ENCODE data around the gene FBXO41.

Gene FBXO41

DNA sequence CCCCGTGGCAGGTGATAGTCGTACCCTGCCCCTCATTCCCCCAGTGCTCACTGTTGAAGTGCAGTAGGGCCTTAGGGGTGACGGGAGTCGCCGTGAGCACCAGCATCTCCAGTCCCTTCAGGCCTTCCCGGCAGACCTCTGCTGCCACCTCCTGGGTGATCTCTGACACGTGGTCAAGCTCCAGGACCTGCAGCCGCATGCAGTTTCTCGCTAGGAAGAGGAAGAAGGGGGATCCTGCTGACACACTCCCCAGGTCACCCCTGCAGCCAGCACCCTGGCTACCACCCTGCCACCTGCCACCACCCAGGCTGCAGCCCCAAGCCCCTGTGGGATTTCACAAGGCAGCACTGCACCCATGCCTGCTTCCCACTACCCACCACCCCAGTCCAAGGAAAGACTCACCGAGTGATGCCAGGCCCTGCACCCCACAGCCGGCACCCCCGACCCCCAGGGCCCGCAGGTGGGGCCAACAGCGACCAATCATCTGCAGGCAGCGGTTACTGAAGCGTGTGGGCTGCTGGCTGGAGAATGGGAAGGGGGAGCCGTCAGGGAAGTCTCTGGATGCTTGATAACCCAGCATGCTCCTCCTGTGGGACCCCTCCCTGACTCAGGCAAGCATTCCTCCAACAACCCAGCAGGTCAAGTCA lies 23.8 kb downstream of the FBXO41 start:
- DNase-seq, result peak; percentile 18 to 58

GRCh38 chr2:73259704-73260337 lies 24.5 kb downstream of the FBXO41 start:
- DNase-seq, result no peak

- no peak for DNase-seq
Observed at GRCh38 chr2:73259276-73259675, 25.0 kb downstream of the FBXO41 start.

- no peak for DNase-seq
Observed at GRCh38 chr2:73258913-73259215, 25.4 kb downstream of the FBXO41 start.

GRCh38 chr2:73258186-73258912 lies 25.9 kb downstream of the FBXO41 start:
- no peak for DNase-seq

GRCh38 chr2:73257425-73258125 lies 26.7 kb downstream of the FBXO41 start:
- no peak for DNase-seq

DNA sequence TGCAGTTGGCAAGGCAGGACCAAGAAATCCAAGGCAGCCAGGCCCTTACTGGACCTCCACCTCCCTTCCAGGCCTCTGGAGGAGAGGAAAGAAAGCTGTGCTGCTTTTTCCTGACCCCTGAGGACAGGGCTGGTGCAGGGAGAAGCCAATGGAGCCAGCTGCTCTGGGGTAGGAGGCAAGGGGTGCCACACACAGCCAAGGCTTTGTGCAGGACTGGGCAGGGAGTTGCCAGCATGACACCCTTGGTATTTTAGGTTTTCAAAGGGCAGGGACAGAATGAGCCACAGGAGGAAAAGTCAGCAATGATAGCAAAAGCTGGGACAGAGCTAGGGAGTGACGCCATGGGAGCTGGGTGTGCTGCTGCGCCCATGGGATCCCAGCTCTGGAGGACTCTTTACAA lies 27.3 kb downstream of the FBXO41 start:
- no peak for DNase-seq

DNA sequence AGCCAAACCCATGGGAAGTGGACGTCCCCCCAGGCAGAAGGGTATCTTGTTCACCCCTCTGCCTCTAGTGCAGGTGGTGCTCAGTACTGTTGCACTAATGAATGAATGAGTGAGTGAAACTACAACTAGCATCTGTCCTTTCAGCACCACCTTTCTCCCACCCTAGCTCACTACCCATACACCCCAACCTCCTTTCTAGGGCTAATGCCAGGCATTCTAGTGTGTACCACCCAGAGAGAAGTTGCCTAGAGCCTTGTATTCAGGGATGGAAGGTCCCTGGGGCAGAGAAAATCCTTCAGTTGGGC lies 27.7 kb downstream of the FBXO41 start:
- no peak for DNase-seq

DNA sequence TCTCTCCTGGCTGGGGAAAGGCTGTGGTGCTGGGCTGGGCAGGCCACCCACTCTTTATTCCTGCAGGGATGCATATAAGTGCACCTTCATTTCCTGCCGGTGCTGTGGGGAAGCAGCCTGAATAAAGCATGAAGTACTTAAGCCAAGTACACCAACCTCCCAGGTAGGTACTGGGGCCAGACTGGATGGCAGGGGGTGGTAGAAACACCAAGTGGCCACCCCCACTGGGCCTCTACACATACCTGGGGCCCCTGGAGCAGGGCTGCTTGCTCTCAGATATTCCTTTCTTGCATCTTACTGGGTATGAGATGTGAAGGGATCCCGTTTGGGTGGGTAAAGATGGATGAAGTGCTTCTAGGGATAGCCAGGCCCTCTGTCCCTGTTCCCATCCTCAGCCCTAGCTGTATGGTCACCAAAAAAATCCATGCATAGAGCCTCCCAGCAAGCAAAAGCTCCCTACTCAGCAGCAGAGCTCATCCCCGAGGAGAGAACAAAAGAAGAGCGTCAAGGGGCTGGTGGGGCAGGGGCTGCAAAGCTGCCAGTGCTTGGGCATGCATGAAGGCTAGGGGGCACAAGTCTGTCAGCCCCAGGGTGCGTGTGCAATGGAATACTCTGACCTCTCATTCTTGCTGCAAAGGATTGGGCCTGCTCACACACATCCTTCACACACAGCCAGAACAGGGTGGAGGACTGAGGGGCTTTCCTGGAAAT lies 28.2 kb downstream of the FBXO41 start:
- DNase-seq, result no peak

DNA sequence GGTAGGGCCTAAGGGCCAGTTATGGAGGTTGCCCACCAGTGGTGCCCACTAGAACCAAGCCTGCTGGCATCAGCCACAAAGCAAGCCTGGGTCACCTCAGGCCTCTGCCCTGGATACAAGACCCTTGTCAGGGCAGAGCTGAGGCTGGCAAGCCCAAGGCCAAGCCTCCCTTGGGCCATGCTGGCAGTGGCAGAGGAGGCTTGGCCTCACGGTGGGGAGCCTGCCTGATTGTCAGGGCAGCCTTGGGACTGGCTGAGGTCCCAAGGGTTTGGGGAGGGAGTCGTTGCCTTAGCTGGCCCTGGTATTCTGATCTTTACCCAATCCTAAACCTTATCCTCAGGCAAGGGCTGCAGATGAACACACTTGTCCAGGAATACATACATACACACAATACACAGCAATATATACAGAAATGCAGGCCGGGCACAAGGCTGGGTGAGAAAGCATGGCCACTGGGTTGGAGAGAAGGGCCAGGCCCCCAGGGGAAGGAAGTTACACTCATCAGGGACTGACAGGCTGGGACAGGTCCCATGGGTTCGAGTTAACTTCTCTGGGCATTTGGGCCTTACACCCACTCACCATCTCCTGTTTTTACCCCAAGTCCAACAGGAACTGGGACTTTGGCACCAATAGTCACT lies 29.2 kb downstream of the FBXO41 start:
- DNase-seq, result no peak

GRCh38 chr2:73254343-73255006 lies 29.8 kb downstream of the FBXO41 start:
- DNase-seq, result no peak

DNA sequence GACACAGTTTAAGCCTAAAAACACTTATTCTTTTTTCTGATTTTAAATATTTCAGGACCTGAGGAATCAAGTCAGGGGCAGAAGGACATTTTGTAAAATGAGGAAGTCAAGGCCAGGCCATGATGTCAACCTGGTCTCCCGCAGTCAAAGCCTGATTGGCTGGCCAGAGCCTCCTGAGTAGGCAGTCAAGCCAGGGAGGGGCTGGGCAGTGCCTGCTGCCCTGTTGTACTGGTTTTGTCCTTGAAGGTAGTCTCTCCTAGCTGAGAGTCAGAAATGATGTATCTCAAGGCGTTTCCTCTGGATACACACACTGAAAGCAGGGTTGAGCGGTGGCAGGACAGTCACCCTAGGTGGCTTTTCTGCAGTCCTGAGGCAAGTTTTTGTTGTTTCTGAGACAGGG lies 30.4 kb downstream of the FBXO41 start:
- no peak for DNase-seq

DNA sequence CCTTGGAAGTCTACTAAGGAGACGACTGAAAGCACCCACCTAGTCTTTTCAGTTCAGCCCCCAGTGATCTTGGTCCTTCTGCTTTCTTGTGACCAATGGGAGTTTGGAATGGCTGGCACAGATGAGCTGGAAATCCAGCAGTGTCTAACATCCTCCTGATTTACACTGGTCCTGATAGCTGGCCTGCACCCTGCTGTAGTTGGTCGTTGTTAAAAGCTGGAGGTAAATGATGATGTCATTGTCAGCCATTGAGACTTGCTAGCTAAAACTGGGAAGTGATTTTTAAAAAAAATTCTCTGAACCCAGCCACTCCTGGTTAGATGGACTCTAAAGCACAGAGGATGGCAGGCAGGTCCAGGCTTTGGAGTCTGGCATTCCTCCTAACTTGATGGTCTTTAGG lies 30.9 kb downstream of the FBXO41 start:
- DNase-seq, result no peak

DNA sequence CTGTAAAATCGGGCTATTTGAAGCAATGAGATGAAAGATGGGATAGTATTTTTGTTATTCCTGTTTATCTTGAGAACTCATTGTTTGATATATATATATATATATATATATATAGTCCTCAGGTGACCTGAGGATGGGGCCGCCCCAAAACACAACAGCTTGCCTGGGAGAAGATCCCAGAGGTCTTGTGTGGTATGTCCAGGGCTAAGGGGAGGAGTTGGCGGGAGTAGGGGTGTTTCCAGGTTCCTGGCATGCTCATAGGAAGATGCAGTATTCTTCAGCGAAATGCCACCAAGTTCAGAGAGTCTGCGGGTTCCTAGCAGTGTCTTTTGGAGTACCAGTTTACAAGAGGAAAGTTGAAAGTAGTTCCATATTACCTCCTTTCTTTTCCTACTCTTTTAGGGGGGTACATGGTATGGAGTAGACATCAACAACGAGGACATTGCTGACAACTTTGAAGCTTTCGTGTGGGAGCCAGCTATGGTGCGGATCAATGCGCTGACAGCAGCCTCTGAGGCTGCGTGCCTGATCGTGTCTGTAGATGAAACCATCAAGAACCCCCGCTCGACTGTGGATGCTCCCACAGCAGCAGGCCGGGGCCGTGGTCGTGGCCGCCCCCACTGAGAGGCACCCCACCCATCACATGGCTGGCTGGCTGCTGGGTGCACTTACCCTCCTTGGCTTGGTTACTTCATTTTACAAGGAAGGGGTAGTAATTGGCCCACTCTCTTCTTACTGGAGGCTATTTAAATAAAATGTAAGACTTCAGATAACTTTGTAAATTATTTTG lies 31.8 kb downstream of the FBXO41 start:
- DNase-seq, result no peak

GRCh38 chr2:73250872-73251846 lies 33.1 kb downstream of the FBXO41 start:
- peak; percentile 90 to 97 for DNase-seq

GRCh38 chr2:73249636-73250035 lies 34.6 kb downstream of the FBXO41 start:
- DNase-seq, result peak in 1 of 2 experiments; percentile 32

DNA sequence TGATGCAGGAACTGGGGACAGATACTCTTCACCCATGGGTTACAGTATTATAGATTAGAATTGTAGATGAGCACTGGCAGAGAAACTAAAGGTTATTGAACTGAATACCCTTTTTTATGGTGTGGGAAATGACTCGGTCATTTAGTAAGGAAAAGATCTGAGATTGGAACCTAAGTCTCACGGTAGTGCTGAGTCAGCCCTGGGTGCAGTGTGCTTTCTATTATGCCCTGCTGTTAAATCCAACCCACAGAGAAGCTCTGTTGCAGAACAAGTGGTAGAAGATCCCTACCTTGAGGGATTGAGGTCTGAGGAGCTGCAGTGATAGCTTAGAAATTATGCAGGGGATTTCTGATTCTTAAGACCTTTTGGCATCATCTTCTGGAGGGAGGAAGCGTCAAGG lies 37.4 kb downstream of the FBXO41 start:
- no peak for DNase-seq

DNA sequence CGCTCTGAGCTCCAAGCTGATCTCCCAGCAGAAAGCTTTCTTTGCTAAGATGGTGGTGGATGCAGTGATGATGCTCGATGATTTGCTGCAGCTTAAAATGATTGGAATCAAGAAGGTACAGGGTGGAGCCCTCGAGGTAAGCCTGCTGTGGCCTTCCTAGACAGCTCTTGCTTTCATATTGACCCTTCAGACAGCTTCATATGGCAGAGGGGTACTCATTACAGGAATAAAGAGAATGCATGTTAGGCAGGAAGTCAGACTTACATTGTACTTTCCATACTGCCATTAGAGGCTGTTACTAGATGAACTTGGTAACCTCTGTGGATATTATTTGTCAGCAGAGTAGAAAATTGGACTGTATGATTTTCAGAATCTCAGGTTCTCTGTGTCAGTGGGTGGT lies 39.7 kb downstream of the FBXO41 start:
- DNase-seq, result no peak

- DNase-seq, result peak; percentile 64 to 84
Observed at GRCh38 chr2:73243884-73244570, 40.3 kb downstream of the FBXO41 start.

GRCh38 chr2:73239776-73240175 lies 44.5 kb downstream of the FBXO41 start:
- DNase-seq, result no peak

Measured in NCI-H524 (cell line).